Transverse colon (tissue), 4 donors: Measurements from ENCODE around the gene S100A2. TPM values are rescaled to one million over a fixed set of nuclear protein-coding genes. Genes with fewer than 3 reads are reported as not detected.

Source experiments
- DNase-seq: peaks from one replicate; pipeline ENCODE4 v3.0.0-alpha.2; 2019
- H3K27ac ChIP-seq, 4 donors: fragments of 200-600 bp; sonication (generic); 2 replicates each; pipeline ENCODE4 v1.5.1; 2016 to 2018; ENCODE audit warnings: inconsistent platforms in 4 of 4
- H3K27me3 ChIP-seq: fragments of 200-600 bp; sonication (generic); 2 replicates; pipeline ENCODE4 v1.5.1; 2017; ENCODE audit warnings: inconsistent platforms
- H3K36me3 ChIP-seq, 4 donors: fragments of 200-600 bp; sonication (generic); 2 replicates each; pipeline ENCODE4 v1.5.1; 2017 to 2019; ENCODE audit warnings: inconsistent platforms in 4 of 4
- H3K4me1 ChIP-seq, 4 donors: fragments of 200-600 bp; sonication (generic); 2 replicates each; pipeline ENCODE4 v1.5.1; 2017 to 2020; ENCODE audit warnings: inconsistent platforms in 4 of 4
- H3K4me3 ChIP-seq, 4 donors: fragments of 200-600 bp; sonication (generic); 1 replicate in 1 of 4; 2 replicates in 3 of 4; pipeline versions ENCODE4 v1.5.1 to v1.6.1; 2017 to 2019; ENCODE audit warnings: inconsistent platforms in 4 of 4
- H3K9me3 ChIP-seq, 2 donors: fragments of 200-600 bp; sonication (generic); 2 replicates each; pipeline ENCODE4 v1.5.1; 2017 to 2019; ENCODE audit warnings: inconsistent platforms in 2 of 2
- EP300 ChIP-seq: sonication (generic); formaldehyde crosslinking; IDR thresholded peaks from one replicate; pipeline ENCODE4 v1.6.1; 2017; ENCODE audit warnings: antibody characterized with exemption, low read depth
- POLR2A ChIP-seq: fragments of 450-650 bp; IDR thresholded peaks from one replicate; pipeline ENCODE4 v1.6.1; 2016; ENCODE audit warnings: antibody characterized with exemption, mild to moderate bottlenecking, moderate library complexity
- POLR2AphosphoS5 ChIP-seq, 3 donors: sonication (generic); formaldehyde crosslinking; IDR thresholded peaks; one replicate each; pipeline ENCODE4 v1.6.1; 2016; ENCODE audit warnings: antibody characterized with exemption in 3 of 3
- WGBS, 2 donors: methylation state at CpG; one replicate each; pipeline ENCODE4 v1.1.5; 2018; ENCODE audit warnings: low coverage in 1 of 2; 5-methylcytosine and 5-hydroxymethylcytosine counted together
- in situ Hi-C, 4 donors: fragments of 200-750 bp; cut with MboI; loops; one replicate each; pipeline versions ENCODE4 v1.15.0 to v1.15.1; 2017; ENCODE audit warnings: low sequenced_read_pairs in 3 of 4, low pct_ligation_motif_present in 1 of 4, low pct_unique_long_range_greater_than_20kb in 1 of 4
- intact Hi-C: fragments of 100-400 bp; cut with DNase I; formaldehyde crosslinking; loops from one replicate; pipeline ENCODE4 v1.15.1; 2023; ENCODE audit warnings: low total_unique reads
- total RNA-seq, 4 donors: library from RNA; depleted of rRNA; stranded (reverse); fragments of >200 nt; gene quantifications; one replicate each; pipeline ENCODE4 v1.1.0, GENCODE V29; 2016
- TF ChIP-seq, protein P1 (sequence below), 5 experiments: fragments of 200-600 bp in 3 of 5; fragments of 450-650 bp in 2 of 5; sonication (generic) in 3 of 5; IDR thresholded peaks; 1 replicate in 2 of 5; 2 replicates in 3 of 5; pipeline ENCODE4 v1.5.1; 2016 to 2017; ENCODE audit warnings: antibody characterized with exemption in 5 of 5, inconsistent platforms in 3 of 5, mild to moderate bottlenecking in 2 of 5, moderate library complexity in 1 of 5

S100A2 gene
- total RNA-seq, 4 donors from 2014 or later: 2.2 TPM; not detected in 3

DNA sequence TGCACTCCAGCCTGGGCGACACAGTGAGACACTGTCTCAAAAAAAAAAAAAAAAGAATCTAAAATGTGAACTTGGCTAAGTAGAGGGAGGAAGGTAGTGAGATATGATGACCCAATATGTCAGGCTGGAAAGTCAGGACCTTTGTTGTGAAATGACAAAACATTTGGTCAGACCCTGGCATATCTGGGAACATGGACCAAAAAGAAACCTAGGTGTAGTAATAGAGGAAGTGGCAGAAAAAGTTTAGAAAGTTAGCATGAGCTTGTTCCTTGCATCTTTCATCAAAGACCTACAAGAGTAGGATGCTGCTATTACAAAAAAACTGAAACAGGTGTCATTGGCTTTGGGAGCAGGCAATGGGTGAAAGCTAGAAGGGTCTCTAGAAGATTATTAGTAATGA lies 9.3 kb downstream of the S100A2 start:
- intact Hi-C loops: no loop called here
- no peak overlapping the region for H3K4me3 ChIP-seq
- peaks cover 0 to 6% (median 0%) of the 10 kb centered on the region in 4 donors for H3K4me1 ChIP-seq
- TF ChIP-seq, protein P1, sequence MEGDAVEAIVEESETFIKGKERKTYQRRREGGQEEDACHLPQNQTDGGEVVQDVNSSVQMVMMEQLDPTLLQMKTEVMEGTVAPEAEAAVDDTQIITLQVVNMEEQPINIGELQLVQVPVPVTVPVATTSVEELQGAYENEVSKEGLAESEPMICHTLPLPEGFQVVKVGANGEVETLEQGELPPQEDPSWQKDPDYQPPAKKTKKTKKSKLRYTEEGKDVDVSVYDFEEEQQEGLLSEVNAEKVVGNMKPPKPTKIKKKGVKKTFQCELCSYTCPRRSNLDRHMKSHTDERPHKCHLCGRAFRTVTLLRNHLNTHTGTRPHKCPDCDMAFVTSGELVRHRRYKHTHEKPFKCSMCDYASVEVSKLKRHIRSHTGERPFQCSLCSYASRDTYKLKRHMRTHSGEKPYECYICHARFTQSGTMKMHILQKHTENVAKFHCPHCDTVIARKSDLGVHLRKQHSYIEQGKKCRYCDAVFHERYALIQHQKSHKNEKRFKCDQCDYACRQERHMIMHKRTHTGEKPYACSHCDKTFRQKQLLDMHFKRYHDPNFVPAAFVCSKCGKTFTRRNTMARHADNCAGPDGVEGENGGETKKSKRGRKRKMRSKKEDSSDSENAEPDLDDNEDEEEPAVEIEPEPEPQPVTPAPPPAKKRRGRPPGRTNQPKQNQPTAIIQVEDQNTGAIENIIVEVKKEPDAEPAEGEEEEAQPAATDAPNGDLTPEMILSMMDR (IDR thresholded peaks at IDR 0.05): no peak
- TF ChIP-seq POLR2A (no peak), POLR2AphosphoS5 (IDR thresholded peaks at IDR 0.05) (no peak), EP300 (no peak)
- H3K36me3 ChIP-seq: no peaks in the 10 kb centered on the region
- in situ Hi-C loops: no loop called here
- no peak overlapping the region for H3K27ac ChIP-seq
- WGBS, 2 donors: 100% methylated on average over 1 of the region's 1 CpG; no CpG with 5 or more reads in 1 of the 2 donors
- no peaks in the 10 kb centered on the region for H3K27me3 ChIP-seq
- no peak for DNase-seq
- H3K9me3 ChIP-seq: no peaks in the 10 kb centered on the region

DNA sequence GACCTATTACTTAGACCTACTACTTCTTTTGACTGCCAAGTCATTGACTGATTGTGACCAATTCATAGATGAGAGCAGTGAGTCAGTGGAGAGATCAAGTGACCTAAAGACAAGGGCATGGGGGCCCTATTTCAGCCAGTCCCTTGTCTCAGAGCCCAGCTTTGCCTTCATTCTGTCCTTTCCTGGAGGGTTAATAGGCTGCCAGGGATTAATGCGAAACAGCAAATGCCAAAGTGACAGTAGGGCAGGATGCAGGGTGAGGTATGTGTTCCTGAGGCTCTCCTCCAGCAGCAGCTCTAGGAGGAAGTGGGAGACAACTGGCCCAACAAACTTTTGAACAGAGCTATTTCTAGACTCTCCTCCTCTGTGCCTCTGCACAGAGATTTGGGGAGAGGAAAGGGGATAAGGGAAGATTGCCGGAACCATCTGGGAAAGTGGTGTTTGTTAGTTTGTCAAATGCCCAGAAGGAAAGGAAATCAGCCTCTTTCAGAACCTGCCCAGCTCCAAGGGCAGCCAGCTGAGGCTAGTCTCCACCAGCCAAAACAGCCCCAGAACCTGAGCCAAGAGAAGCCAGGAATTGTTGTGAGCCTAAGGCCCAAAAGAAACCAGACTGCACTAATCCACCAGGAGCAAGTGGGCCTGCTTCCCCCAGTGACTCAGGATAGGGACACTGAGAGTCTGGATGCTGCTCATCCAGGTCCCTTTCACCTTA lies 11.7 kb downstream of the S100A2 start:
- H3K27me3 ChIP-seq: no peaks in the 10 kb centered on the region
- no peak overlapping the region for H3K4me3 ChIP-seq
- in situ Hi-C loops: no loop called here
- 60 to 77% methylated on average over 1 to 2 of the region's 2 CpGs for WGBS, 2 donors
- H3K27ac ChIP-seq: peak overlapping the region in 1 of 4 donors; percentile 24
- no peak for TF ChIP-seq POLR2AphosphoS5 (IDR thresholded peaks at IDR 0.05)
- TF ChIP-seq, protein P1 (IDR thresholded peaks at IDR 0.05): no peak
- no peak for TF ChIP-seq EP300
- no peak for TF ChIP-seq POLR2A
- H3K9me3 ChIP-seq: no peaks in the 10 kb centered on the region
- H3K36me3 ChIP-seq: no peaks in the 10 kb centered on the region
- peaks cover 5 to 15% (median 9%) of the 10 kb centered on the region in 4 donors for H3K4me1 ChIP-seq
- DNase-seq: no peak
- intact Hi-C loops: no loop called here

DNA sequence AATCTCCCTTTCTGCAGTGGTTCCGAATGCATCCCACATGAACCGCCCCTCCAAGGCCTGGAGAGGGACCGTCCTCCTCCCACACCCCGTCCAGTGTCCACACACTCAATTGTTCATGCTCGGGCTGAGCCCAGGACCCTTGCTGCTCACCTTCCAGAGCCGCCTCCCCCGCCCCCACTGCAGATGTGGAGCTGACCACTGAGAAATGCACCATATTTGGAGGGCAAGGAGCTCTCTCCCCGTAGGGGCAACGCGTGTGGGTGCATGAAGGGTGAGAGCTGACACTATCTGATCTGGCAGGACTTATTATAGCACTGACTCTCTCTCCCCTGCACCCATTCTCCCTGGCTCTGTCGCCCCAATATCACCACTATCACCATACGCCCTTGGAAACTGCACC lies 12.5 kb downstream of the S100A2 start:
- Histone ChIP-seq H3K27me3 (no peaks in the 10 kb centered on the region), H3K4me3 (no peak overlapping the region), H3K9me3 (no peaks in the 10 kb centered on the region), H3K4me1 (peaks cover 14 to 24% (median 17%) of the 10 kb centered on the region in 4 donors), H3K36me3 (no peaks in the 10 kb centered on the region), H3K27ac (no peak overlapping the region)
- intact Hi-C loops: no loop called here
- DNase-seq: peak; percentile 5
- in situ Hi-C loops: no loop called here
- TF ChIP-seq POLR2AphosphoS5 (IDR thresholded peaks at IDR 0.05) (no peak), POLR2A (no peak), EP300 (no peak)
- TF ChIP-seq, protein P1 (IDR thresholded peaks at IDR 0.05): no peak
- WGBS, 2 donors: 94 to 100% methylated on average over 1 to 12 of the region's 12 CpGs

DNA sequence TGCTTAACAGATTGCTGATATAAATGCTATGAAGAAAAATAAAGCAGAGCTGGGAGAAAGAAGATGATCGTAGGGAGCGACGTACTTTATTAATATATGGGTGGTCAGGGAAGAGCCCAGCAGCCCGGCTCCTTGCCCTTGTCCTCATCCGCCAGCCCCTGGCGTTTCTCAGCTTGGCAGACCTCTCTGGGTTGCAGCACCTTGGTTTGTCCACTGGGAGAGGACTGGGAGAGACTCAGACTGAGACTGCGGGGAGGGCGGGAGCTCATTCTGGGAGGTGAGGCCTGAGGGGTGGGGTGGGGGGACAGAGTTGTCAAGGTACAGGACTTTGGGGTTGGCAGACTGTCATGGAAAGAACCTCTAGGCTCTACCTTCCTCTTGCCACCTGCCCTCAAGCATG lies 13.3 kb downstream of the S100A2 start:
- Histone ChIP-seq H3K4me3 (no peak overlapping the region), H3K27ac (no peak overlapping the region), H3K36me3 (no peaks in the 10 kb centered on the region), H3K4me1 (peaks cover 15 to 29% (median 19%) of the 10 kb centered on the region in 4 donors), H3K9me3 (no peaks in the 10 kb centered on the region), H3K27me3 (no peaks in the 10 kb centered on the region)
- 92 to 100% methylated on average over 3 to 8 of the region's 8 CpGs for WGBS, 2 donors
- in situ Hi-C loops: no loop called here
- intact Hi-C loops: no loop called here
- TF ChIP-seq, protein P1 (IDR thresholded peaks at IDR 0.05): no peak
- TF ChIP-seq POLR2A: no peak
- no peak for TF ChIP-seq POLR2AphosphoS5 (IDR thresholded peaks at IDR 0.05)
- no peak for TF ChIP-seq EP300
- peak; percentile 5 for DNase-seq
